Peyer's patch (tissue), 4 donors: ENCODE measurements around the gene ARHGAP26. TPM values are rescaled to one million over a fixed set of nuclear protein-coding genes. Genes with fewer than 3 reads are reported as not detected.

Experiments used
- DNase-seq, 3 donors: peaks; one replicate each; pipeline ENCODE4 v3.0.0-alpha.2; 2017 to 2019
- H3K27ac ChIP-seq, 4 donors: fragments of 200-600 bp; sonication (generic); one replicate each; pipeline ENCODE4 v1.5.1; 2016 to 2019
- H3K27me3 ChIP-seq, 2 donors: fragments of 200-600 bp; sonication (generic); one replicate each; pipeline ENCODE4 v1.5.1; 2019
- H3K36me3 ChIP-seq, 3 donors: fragments of 200-600 bp; sonication (generic); one replicate each; pipeline ENCODE4 v1.5.1; 2016 to 2019
- H3K4me1 ChIP-seq, 4 donors: fragments of 200-600 bp; sonication (generic); one replicate each; pipeline ENCODE4 v1.5.1; 2016 to 2019
- H3K4me3 ChIP-seq, 4 donors: fragments of 200-600 bp; sonication (generic); 1 replicate in 3 of 4; 2 replicates in 1 of 4; pipeline ENCODE4 v1.5.1; 2016 to 2019; ENCODE audit warnings: mild to moderate bottlenecking in 1 of 4
- H3K9me3 ChIP-seq, 4 donors: fragments of 200-600 bp; sonication (generic); one replicate each; pipeline ENCODE4 v1.5.1; 2016 to 2019; ENCODE audit warnings: mild to moderate bottlenecking in 1 of 4
- POLR2A ChIP-seq, 2 donors: fragments of 450-650 bp; IDR thresholded peaks; one replicate each; pipeline ENCODE4 v1.5.1; 2017; ENCODE audit warnings: antibody characterized with exemption in 2 of 2, mild to moderate bottlenecking in 2 of 2, moderate library complexity in 2 of 2
- total RNA-seq, 4 donors: library from RNA; depleted of rRNA; stranded (reverse); fragments of >200 nt; gene quantifications; one replicate each; pipeline ENCODE4 v1.1.0, GENCODE V29; 2016
- TF ChIP-seq, protein P1 (sequence below), 6 experiments: fragments of 450-650 bp in 4 of 6; fragments of 200-600 bp in 2 of 6; sonication (generic) in 1 of 6; IDR thresholded peaks; one replicate each; pipeline ENCODE4 v1.5.1; 2017 to 2019; ENCODE audit warnings: antibody characterized with exemption in 6 of 6, mild to moderate bottlenecking in 3 of 6, moderate library complexity in 1 of 6

Gene ARHGAP26
- total RNA-seq, 4 donors from 2014 or later: 60.1 to 180 (median 126) TPM

DNA sequence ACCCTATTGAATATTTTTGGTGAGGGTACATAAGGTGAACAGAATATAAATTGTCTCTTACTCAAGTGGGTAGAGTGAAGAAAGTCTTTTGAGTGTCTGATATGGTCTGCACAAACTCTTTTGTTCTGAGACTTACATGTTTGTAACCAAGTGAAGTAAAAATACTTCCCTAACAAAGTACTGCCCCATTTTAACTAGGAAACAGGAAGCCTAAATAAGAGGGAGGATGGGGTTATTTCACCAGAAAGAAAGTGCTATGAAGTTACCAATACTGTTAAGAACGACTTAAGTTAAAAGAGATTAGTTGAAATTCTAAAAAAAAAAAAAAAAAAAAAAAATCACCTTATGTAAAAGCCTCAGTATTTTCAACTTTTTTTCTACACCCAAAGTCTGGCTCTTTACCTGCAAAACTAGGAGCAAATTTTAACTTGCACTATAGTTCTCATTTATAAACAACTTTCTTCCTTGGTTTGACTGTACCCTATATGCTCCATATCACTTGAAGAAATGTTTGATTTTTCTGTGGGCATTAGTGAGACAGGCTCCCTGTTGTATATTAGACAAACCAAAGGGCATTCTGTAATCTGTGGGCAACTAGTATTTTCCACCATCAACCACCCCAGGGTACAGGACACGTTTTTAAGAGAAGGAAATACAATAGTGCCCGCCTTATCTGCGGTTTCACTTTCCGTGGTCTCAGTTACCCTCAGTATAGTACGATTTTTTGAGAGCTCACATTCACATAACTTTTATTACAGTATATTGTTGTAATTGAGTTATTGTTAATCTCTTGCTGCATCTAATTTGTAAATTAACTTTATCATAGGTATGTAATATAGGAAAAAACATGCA is 505.6 kb downstream of the ARHGAP26 start:
- TF ChIP-seq, protein P1, sequence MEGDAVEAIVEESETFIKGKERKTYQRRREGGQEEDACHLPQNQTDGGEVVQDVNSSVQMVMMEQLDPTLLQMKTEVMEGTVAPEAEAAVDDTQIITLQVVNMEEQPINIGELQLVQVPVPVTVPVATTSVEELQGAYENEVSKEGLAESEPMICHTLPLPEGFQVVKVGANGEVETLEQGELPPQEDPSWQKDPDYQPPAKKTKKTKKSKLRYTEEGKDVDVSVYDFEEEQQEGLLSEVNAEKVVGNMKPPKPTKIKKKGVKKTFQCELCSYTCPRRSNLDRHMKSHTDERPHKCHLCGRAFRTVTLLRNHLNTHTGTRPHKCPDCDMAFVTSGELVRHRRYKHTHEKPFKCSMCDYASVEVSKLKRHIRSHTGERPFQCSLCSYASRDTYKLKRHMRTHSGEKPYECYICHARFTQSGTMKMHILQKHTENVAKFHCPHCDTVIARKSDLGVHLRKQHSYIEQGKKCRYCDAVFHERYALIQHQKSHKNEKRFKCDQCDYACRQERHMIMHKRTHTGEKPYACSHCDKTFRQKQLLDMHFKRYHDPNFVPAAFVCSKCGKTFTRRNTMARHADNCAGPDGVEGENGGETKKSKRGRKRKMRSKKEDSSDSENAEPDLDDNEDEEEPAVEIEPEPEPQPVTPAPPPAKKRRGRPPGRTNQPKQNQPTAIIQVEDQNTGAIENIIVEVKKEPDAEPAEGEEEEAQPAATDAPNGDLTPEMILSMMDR (IDR thresholded peaks at IDR 0.05): no peak
- no peak for TF ChIP-seq POLR2A (IDR thresholded peaks at IDR 0.05)
- H3K4me3 ChIP-seq: no peak overlapping the region
- no peaks in the 10 kb centered on the region for H3K9me3 ChIP-seq
- no peak overlapping the region for H3K27ac ChIP-seq
- H3K36me3 ChIP-seq: peaks cover 0 to 3% (median 0%) of the 10 kb centered on the region in 3 donors
- H3K4me1 ChIP-seq: no peaks in the 10 kb centered on the region
- no peaks in the 10 kb centered on the region for H3K27me3 ChIP-seq
- no peak for DNase-seq

DNA sequence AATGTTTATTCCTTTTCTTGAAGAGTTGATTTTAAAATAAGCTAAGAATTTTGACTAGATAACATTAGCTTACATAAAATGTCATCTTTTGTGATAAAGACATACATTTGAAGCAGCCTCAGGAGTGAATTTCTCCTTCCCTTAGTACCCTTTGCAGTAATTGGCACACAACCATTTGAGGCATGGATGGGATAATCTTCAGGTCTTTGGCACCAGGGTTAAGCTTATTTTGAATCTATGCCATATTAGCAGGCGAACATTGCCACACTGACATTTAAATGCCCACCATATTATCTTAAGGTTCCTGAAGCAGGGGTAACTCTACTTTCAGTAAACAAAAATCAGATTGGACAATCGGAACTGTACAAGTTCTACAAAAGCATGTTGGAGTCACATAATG is 507.4 kb downstream of the ARHGAP26 start:
- Histone ChIP-seq H3K4me3 (no peak overlapping the region), H3K4me1 (no peaks in the 10 kb centered on the region), H3K27me3 (no peaks in the 10 kb centered on the region), H3K9me3 (no peaks in the 10 kb centered on the region), H3K36me3 (peaks cover 0 to 3% (median 0%) of the 10 kb centered on the region in 3 donors), H3K27ac (no peak overlapping the region)
- TF ChIP-seq, protein P1 (IDR thresholded peaks at IDR 0.05): no peak
- TF ChIP-seq POLR2A (IDR thresholded peaks at IDR 0.05): no peak
- DNase-seq: no peak

Other genes with a start within 250 kb of the ARHGAP26 start
- gene FGF1, start 84.3 kb upstream of the ARHGAP26 start, total RNA-seq: not detected